RWPE2 (cell line): ENCODE results near the gene GNAS-AS1.

Experiments used
- ATAC-seq: fragments of 200-7000 bp; cut with Tn5 transposase; 3 replicates; pipeline ENCODE4 v1.9.1; 2021; ENCODE audit warnings: low read depth
- DNase-seq: peaks from one replicate; pipeline ENCODE4 v3.0.0-alpha.2; 2020; ENCODE audit warnings: low spot score
- H3K27ac ChIP-seq: fragments of 450-650 bp; 2 replicates; pipeline ENCODE4 v1.5.1; 2017; ENCODE audit warnings: mild to moderate bottlenecking; ENCODE audit not compliant: poor library complexity, severe bottlenecking
- H3K27me3 ChIP-seq: fragments of 250-450 bp; sonication (Bioruptor Pico); 2 replicates; pipeline ENCODE4 v1.5.1; 2021; ENCODE audit warnings: mild to moderate bottlenecking, moderate library complexity; ENCODE audit not compliant: insufficient read depth, poor library complexity, severe bottlenecking
- H3K36me3 ChIP-seq: fragments of 250-450 bp; sonication (Bioruptor Pico); 2 replicates; pipeline ENCODE4 v1.5.1; 2020; ENCODE audit warnings: low read depth, mild to moderate bottlenecking, moderate library complexity
- H3K4me1 ChIP-seq: fragments of 250-450 bp; sonication (Bioruptor Pico); 2 replicates; pipeline ENCODE4 v1.5.1; 2021; ENCODE audit warnings: mild to moderate bottlenecking, moderate library complexity; ENCODE audit not compliant: insufficient read depth, poor library complexity, severe bottlenecking
- H3K4me3 ChIP-seq: fragments of 250-450 bp; sonication (Bioruptor Pico); 2 replicates; pipeline ENCODE4 v1.5.1; 2021; ENCODE audit warnings: mild to moderate bottlenecking, moderate library complexity; ENCODE audit not compliant: severe bottlenecking
- H3K9me3 ChIP-seq: fragments of 250-450 bp; sonication (Bioruptor Pico); 2 replicates; pipeline ENCODE4 v1.5.1; 2021; ENCODE audit warnings: mild to moderate bottlenecking, moderate library complexity; ENCODE audit not compliant: severe bottlenecking
- TF ChIP-seq, protein P1 (sequence below): fragments of 450-650 bp; IDR thresholded peaks from one replicate; pipeline ENCODE4 v1.5.1; 2017; ENCODE audit warnings: mild to moderate bottlenecking, moderate library complexity; ENCODE audit not compliant: poor library complexity, severe bottlenecking

The GNAS-AS1 gene

DNA sequence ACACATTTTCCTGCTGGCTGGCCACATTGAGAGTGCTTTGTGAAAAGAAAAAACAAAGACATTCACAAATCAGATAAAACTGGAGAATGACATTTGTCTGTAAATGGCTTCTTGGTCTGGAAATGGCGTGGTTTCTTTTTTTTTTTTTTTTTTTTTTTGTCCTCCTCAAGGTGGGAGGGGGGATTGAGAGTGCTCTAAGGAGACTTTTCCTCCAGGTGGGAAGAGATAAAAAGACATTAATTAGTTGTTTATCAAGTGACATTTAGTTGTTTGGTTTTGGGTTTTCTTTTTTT is 42.2 kb upstream of the GNAS-AS1 start:
- H3K4me1 ChIP-seq = peaks cover 25% of the 10 kb centered on the region
- H3K9me3 ChIP-seq = no peaks in the 10 kb centered on the region
- ATAC-seq (no peak), DNase-seq (no peak)
- TF ChIP-seq, protein P1, sequence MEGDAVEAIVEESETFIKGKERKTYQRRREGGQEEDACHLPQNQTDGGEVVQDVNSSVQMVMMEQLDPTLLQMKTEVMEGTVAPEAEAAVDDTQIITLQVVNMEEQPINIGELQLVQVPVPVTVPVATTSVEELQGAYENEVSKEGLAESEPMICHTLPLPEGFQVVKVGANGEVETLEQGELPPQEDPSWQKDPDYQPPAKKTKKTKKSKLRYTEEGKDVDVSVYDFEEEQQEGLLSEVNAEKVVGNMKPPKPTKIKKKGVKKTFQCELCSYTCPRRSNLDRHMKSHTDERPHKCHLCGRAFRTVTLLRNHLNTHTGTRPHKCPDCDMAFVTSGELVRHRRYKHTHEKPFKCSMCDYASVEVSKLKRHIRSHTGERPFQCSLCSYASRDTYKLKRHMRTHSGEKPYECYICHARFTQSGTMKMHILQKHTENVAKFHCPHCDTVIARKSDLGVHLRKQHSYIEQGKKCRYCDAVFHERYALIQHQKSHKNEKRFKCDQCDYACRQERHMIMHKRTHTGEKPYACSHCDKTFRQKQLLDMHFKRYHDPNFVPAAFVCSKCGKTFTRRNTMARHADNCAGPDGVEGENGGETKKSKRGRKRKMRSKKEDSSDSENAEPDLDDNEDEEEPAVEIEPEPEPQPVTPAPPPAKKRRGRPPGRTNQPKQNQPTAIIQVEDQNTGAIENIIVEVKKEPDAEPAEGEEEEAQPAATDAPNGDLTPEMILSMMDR = no peak
- peak overlapping the region; percentile 77 for H3K4me3 ChIP-seq
- H3K27ac ChIP-seq = peak overlapping the region; percentile 87
- H3K27me3 ChIP-seq = no peaks in the 10 kb centered on the region
- H3K36me3 ChIP-seq = peaks cover 39% of the 10 kb centered on the region

DNA sequence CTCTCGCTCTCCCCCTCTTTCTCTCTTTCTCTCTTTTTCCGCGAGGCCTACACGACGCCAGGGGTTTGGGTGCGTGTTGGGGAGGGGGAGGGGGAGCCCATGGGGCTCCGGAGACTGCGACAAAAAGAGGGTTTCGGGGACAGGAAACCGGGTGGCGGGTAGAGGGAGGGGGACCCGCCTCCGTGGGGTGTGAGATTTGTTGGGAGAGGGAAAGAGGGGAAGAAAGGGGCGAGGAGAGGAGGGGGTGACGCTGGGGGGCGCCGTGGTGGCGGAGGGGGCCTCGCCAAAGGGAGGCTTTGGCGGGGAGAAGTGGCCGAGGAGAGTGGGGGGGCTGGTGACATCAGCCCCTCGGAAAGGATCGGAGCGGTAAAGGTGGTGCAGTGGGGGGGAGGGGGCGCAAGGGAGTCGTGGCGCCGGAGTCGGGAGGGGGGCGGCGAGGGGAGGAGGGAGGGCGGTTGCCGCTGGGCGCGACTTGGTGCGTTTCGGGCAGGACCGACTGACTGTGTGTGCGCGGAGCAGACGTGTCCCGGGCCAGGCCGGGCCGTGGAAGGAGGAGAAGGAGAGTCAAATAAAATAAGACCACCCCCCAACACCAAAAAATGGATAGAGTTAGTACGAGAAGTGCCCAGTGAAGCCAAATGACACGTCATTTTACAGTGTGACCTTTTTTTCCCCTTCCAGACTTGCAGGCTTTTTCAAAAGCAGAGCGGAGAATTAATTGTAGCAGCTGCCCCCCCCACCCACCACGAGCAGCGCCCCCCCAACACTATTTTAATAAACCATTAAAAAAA is 41.6 kb upstream of the GNAS-AS1 start:
- peak overlapping the region; percentile 87 for H3K27ac ChIP-seq
- no peaks in the 10 kb centered on the region for H3K9me3 ChIP-seq
- peak; percentile 94 for DNase-seq
- peak; percentile 20 for ATAC-seq
- TF ChIP-seq, protein P1 = peak; percentile 45
- peaks cover 33% of the 10 kb centered on the region for H3K36me3 ChIP-seq
- H3K27me3 ChIP-seq = no peaks in the 10 kb centered on the region
- H3K4me1 ChIP-seq = peaks cover 29% of the 10 kb centered on the region
- H3K4me3 ChIP-seq = peak overlapping the region; percentile 77

DNA sequence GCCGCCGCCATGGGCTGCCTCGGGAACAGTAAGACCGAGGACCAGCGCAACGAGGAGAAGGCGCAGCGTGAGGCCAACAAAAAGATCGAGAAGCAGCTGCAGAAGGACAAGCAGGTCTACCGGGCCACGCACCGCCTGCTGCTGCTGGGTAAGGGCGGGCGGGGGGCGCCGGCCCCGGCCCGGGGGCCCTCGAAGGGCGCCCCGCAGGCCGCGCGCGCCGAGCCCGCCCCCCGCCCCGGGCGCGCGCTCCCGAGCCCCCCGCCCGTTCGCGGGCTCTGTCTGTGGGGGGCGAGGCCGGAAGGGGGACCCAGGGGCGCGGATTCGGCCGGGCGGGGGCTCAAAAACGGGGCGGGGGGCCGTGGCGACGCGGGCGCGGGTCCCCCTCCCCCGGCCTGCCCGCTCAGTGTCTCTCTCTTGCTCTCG is 41.0 kb upstream of the GNAS-AS1 start:
- no peaks in the 10 kb centered on the region for H3K27me3 ChIP-seq
- H3K27ac ChIP-seq = peak overlapping the region; percentile 87
- H3K9me3 ChIP-seq = no peaks in the 10 kb centered on the region
- TF ChIP-seq, protein P1 = no peak
- ATAC-seq (no peak), DNase-seq (no peak)
- H3K4me1 ChIP-seq = peaks cover 29% of the 10 kb centered on the region
- peak overlapping the region; percentile 77 for H3K4me3 ChIP-seq
- peaks cover 27% of the 10 kb centered on the region for H3K36me3 ChIP-seq

DNA sequence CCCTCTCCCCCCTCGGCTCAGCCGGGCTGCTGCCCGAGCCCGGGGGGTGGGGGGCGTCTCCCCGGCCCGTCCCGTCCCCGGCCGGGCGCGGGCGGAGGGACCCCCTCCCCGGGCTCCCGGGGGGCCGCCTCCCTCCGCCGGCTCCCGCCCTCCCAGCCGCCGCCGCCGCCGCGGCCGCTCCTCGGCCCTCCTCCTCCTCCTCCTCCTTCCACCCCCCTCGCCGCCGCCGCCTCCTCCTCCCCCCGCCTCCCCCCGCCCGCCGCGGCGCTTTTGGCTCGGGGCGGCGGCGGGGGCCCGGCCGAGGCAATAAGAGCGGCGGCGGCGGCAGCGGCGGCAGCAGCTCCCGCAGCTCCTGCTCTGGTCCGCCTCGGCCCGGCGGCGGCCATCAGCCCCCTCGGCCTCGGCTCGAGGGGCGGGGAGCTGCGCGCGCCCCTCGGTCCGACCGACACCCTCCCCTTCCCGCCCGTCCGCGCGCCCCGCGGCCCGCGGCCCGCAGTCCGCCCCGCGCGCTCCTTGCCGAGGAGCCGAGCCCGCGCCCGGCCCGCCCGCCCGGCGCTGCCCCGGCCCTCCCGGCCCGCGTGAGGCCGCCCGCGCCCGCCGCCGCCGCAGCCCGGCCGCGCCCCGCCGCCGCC is 40.5 kb upstream of the GNAS-AS1 start:
- H3K4me3 ChIP-seq = peak overlapping the region; percentile 77
- no peaks in the 10 kb centered on the region for H3K27me3 ChIP-seq
- DNase-seq (peak; percentile 92), ATAC-seq (peak; percentile 13)
- peaks cover 22% of the 10 kb centered on the region for H3K36me3 ChIP-seq
- TF ChIP-seq, protein P1 = no peak
- H3K27ac ChIP-seq = peak overlapping the region; percentile 87
- no peaks in the 10 kb centered on the region for H3K9me3 ChIP-seq
- peaks cover 29% of the 10 kb centered on the region for H3K4me1 ChIP-seq
